Gastroesophageal sphincter (tissue), 3 donors: ENCODE data around the gene TSPAN9.

ENCODE experiments used
- POLR2A ChIP-seq, 2 donors: fragments of 450-650 bp; IDR thresholded peaks; one replicate each; pipeline ENCODE4 v1.6.1; 2017; ENCODE audit warnings: antibody characterized with exemption in 2 of 2, mild to moderate bottlenecking in 2 of 2, moderate library complexity in 1 of 2
- TF ChIP-seq, protein P1 (sequence below), 4 experiments: fragments of 200-600 bp in 2 of 4; fragments of 450-650 bp in 2 of 4; sonication (generic) in 1 of 4; IDR thresholded peaks; one replicate each; pipeline ENCODE4 v1.5.1; 2017 to 2019; ENCODE audit warnings: antibody characterized with exemption in 4 of 4, mild to moderate bottlenecking in 2 of 4, moderate library complexity in 2 of 4

- no peak for TF ChIP-seq POLR2A (IDR thresholded peaks at IDR 0.05)
- TF ChIP-seq, protein P1, sequence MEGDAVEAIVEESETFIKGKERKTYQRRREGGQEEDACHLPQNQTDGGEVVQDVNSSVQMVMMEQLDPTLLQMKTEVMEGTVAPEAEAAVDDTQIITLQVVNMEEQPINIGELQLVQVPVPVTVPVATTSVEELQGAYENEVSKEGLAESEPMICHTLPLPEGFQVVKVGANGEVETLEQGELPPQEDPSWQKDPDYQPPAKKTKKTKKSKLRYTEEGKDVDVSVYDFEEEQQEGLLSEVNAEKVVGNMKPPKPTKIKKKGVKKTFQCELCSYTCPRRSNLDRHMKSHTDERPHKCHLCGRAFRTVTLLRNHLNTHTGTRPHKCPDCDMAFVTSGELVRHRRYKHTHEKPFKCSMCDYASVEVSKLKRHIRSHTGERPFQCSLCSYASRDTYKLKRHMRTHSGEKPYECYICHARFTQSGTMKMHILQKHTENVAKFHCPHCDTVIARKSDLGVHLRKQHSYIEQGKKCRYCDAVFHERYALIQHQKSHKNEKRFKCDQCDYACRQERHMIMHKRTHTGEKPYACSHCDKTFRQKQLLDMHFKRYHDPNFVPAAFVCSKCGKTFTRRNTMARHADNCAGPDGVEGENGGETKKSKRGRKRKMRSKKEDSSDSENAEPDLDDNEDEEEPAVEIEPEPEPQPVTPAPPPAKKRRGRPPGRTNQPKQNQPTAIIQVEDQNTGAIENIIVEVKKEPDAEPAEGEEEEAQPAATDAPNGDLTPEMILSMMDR (IDR thresholded peaks at IDR 0.05), result no peak
Measured at GRCh38 chr12:3236345-3237187, 159.4 kb downstream of the TSPAN9 start.
